Stomach (tissue), 4 donors: ENCODE results near the gene CHST11.

Experiments used
- CTCF ChIP-seq, 7 experiments: fragments of 450-650 bp in 4 of 7; fragments of 200-600 bp in 3 of 7; sonication (generic) in 3 of 7; IDR thresholded peaks; one replicate each; pipeline ENCODE4 v1.5.1; 2016 to 2019; ENCODE audit warnings: antibody characterized with exemption in 7 of 7, control low read depth in 2 of 7, mild to moderate bottlenecking in 1 of 7
- POLR2A ChIP-seq, 4 donors: fragments of 450-650 bp; IDR thresholded peaks; one replicate each; pipeline ENCODE4 v1.6.1; 2016; ENCODE audit warnings: antibody characterized with exemption in 4 of 4, control low read depth in 2 of 4, mild to moderate bottlenecking in 1 of 4, moderate library complexity in 1 of 4

- TF ChIP-seq CTCF (IDR thresholded peaks at IDR 0.05) (no peak), POLR2A (IDR thresholded peaks at IDR 0.05) (no peak)
Measured at GRCh38 chr12:104502638-104503037, 45.9 kb downstream of the CHST11 start.
